Calu3 (cell line): ENCODE data around the gene PMFBP1. TPM values are rescaled to one million over a fixed set of nuclear protein-coding genes. Genes with fewer than 3 reads are reported as not detected.

Experiments used
- BruUV-seq: library from RNA; stranded (reverse); fragments of 400-500 nt; replicated peaks from 2 replicates; lab custom pipeline; 2021; lab: Mats Ljungman, UMichigan
- CTCF ChIA-PET: fragments of 300-600 bp; sonication (Branson Sonifier 250); formaldehyde crosslinking; loops from one replicate; lab custom pipeline; 2022; ENCODE audit warnings: antibody characterized with exemption; lab: Charles Lee
- DNase-seq: peaks from one replicate; pipeline ENCODE4 v3.0.0; 2022
- H3K27ac Mint-ChIP-seq: one replicate; pipeline ENCODE4 v1.8.0; 2022; ENCODE audit warnings: mixed read lengths; ENCODE audit not compliant: unreplicated experiment
- H3K27me3 Mint-ChIP-seq: one replicate; pipeline ENCODE4 v1.8.0; 2022; ENCODE audit warnings: mixed read lengths; ENCODE audit not compliant: unreplicated experiment
- H3K36me3 Mint-ChIP-seq: one replicate; pipeline ENCODE4 v1.8.0; 2022; ENCODE audit warnings: mild to moderate bottlenecking, moderate library complexity, mixed read lengths; ENCODE audit not compliant: insufficient read depth, unreplicated experiment
- H3K4me1 Mint-ChIP-seq: one replicate; pipeline ENCODE4 v1.8.0; 2022; ENCODE audit warnings: mild to moderate bottlenecking, low read depth, mixed read lengths; ENCODE audit not compliant: unreplicated experiment
- H3K4me3 Mint-ChIP-seq: one replicate; pipeline ENCODE4 v1.8.0; 2022; ENCODE audit warnings: mild to moderate bottlenecking, low read depth, moderate library complexity, mixed read lengths; ENCODE audit not compliant: unreplicated experiment
- H3K9me3 Mint-ChIP-seq: one replicate; pipeline ENCODE4 v1.8.0; 2022; ENCODE audit warnings: low read depth, mixed read lengths; ENCODE audit not compliant: unreplicated experiment
- intact Hi-C: fragments of 100-400 bp; cut with micrococcal nuclease; formaldehyde crosslinking; loops from one replicate; pipeline ENCODE4 v1.10.0; 2022; ENCODE audit not compliant: unreplicated experiment
- total RNA-seq: library from RNA; stranded (reverse); gene quantifications from 2 replicates; pipeline ENCODE4 v1.2.3, GENCODE V29; 2022
- TF ChIP-seq, protein P1 (sequence below): fragments of 200-600 bp; IDR thresholded peaks from one replicate; pipeline ENCODE4 v1.8.0; 2022; ENCODE audit warnings: antibody characterized with exemption; ENCODE audit not compliant: unreplicated experiment

The PMFBP1 gene
- total RNA-seq, 1 experiment from 2014 or later, result 8.5 TPM

DNA sequence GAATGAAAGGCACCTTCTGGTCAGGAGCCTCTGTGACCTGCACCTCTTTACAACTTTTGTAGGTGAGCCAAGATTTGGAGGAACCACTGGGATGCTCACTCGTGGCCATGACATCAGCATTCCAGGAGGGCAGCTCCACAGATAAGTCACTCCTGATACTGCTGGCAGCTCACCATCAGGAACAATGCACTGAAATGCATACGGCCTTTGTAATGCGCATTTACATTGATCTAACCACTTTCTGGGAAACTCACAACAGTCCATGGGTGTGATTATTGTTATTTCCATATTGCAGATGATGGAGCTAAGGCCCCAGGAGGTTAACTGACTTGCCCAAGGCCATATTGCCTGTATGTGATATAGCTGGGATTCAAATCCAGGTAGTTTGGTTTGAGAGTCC lies 34.3 kb upstream of the PMFBP1 start:
- H3K27ac Mint-ChIP-seq, result no peak overlapping the region

DNA sequence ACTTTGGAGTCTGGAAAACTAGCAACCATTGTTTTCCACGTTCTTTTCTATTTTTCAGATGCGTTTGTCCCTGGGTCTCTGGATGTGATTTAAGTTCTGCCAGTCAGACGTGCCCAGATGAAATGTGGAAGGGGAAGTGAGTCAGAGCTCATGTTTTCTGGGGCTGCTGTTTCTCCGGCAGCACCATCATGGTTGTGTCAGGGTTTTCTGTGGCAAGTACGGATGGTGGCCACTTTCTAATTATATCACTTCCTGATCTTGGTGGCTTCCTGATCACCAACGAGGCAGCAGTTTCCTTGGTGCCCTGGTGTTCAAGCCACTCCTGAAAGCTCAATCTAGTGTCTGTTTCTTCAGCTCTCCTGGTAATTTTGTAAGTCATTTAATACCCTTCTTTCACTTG lies 31.4 kb upstream of the PMFBP1 start:
- H3K36me3 Mint-ChIP-seq, result no peaks in the 10 kb centered on the region
- TF ChIP-seq, protein P1, sequence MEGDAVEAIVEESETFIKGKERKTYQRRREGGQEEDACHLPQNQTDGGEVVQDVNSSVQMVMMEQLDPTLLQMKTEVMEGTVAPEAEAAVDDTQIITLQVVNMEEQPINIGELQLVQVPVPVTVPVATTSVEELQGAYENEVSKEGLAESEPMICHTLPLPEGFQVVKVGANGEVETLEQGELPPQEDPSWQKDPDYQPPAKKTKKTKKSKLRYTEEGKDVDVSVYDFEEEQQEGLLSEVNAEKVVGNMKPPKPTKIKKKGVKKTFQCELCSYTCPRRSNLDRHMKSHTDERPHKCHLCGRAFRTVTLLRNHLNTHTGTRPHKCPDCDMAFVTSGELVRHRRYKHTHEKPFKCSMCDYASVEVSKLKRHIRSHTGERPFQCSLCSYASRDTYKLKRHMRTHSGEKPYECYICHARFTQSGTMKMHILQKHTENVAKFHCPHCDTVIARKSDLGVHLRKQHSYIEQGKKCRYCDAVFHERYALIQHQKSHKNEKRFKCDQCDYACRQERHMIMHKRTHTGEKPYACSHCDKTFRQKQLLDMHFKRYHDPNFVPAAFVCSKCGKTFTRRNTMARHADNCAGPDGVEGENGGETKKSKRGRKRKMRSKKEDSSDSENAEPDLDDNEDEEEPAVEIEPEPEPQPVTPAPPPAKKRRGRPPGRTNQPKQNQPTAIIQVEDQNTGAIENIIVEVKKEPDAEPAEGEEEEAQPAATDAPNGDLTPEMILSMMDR, result no peak
- no peak overlapping the region for H3K27ac Mint-ChIP-seq
- H3K4me1 Mint-ChIP-seq, result peaks cover 15% of the 10 kb centered on the region
- DNase-seq, result no peak
- CTCF ChIA-PET, result interaction anchor here (1.2 kb wide), 1 partner anchor 79 kb away, joined by 6 read pairs; no protein-coding TSS in a partner anchor
- H3K9me3 Mint-ChIP-seq, result no peaks in the 10 kb centered on the region
- no peak overlapping the region for H3K4me3 Mint-ChIP-seq
- no peaks in the 10 kb centered on the region for H3K27me3 Mint-ChIP-seq
- intact Hi-C loops, result no loop called here
- BruUV-seq, result no TSS peak

More for the DNA sequence above, 34.3 kb upstream of the PMFBP1 start:
- CTCF ChIA-PET, result no interaction called here
- Mint-ChIP-seq H3K36me3 (no peaks in the 10 kb centered on the region), H3K27me3 (no peaks in the 10 kb centered on the region), H3K9me3 (no peaks in the 10 kb centered on the region), H3K4me1 (peaks cover 15% of the 10 kb centered on the region), H3K4me3 (no peak overlapping the region)
- no TSS peak for BruUV-seq
- intact Hi-C loops, result no loop called here
- TF ChIP-seq, protein P1, result no peak
- DNase-seq, result no peak

DNA sequence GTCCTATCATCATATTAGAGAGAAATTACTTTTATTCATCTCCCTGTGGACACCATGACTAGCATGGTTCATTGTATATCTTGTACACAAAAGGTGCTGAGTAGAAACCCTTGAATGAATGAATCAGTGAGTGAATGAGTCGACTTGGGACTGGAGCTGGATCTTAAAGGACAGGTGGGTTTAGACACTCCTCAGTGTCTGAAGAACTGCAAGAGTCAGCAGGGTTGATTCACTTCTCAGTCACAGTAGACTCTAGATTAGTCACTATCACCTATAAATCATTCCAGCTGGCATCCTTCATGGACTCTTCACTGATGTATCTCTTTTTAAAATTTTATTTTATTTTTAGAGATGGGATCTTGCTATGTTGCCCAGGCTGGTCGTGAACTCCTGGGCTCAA lies 30.1 kb upstream of the PMFBP1 start:
- intact Hi-C loops, result no loop called here
- BruUV-seq, result no TSS peak
- Mint-ChIP-seq H3K4me3 (no peak overlapping the region), H3K4me1 (peaks cover 15% of the 10 kb centered on the region), H3K36me3 (no peaks in the 10 kb centered on the region), H3K9me3 (no peaks in the 10 kb centered on the region), H3K27me3 (no peaks in the 10 kb centered on the region), H3K27ac (no peak overlapping the region)
- DNase-seq, result no peak
- TF ChIP-seq, protein P1, result no peak
- CTCF ChIA-PET, result no interaction called here

DNA sequence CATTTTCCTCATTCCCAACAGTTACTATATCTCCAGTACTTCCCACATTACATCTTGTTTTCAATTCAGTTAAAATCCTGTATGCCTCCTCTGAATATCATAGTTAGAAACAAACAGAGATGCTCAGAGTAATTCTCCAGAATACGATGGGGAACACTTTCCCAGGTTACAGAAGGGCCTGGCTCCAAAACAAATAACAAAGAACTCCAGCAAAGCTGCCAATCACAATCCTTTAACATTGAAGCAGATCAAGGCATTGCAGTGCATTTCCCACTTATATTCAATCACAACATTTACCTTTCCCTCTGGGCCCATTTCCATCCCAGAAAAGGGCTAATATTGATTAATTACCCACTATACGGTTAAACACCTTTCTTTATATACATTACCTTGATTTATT lies 29.4 kb upstream of the PMFBP1 start:
- TF ChIP-seq, protein P1, result no peak
- Mint-ChIP-seq H3K9me3 (no peaks in the 10 kb centered on the region), H3K27ac (no peak overlapping the region), H3K36me3 (no peaks in the 10 kb centered on the region), H3K27me3 (no peaks in the 10 kb centered on the region), H3K4me1 (peaks cover 15% of the 10 kb centered on the region), H3K4me3 (no peak overlapping the region)
- no TSS peak for BruUV-seq
- CTCF ChIA-PET, result no interaction called here
- intact Hi-C loops, result no loop called here
- DNase-seq, result no peak
